ENCODE data around the gene CNIH3.
"Not testable (repeated sequence)": the region's sequence is repeated elsewhere in the genome, so short reads cannot be mapped to it uniquely, and the experiment has no call there.

The CNIH3 gene

GRCh38 chr1:224615861-224616755 is at the start of gene CNIH3:
TSS of gene CNIH3 (plus strand) at chr1:224616317. CDS start at chr1:224617175, 858 bp downstream.
- peak; percentile 6 for DNase-seq (ENCODE audit: low read depth)

GRCh38 chr1:224566492-224566891 is 49.6 kb upstream of the CNIH3 start:
- not testable (repeated sequence) for DNase-seq (ENCODE audit: low read depth)

DNA sequence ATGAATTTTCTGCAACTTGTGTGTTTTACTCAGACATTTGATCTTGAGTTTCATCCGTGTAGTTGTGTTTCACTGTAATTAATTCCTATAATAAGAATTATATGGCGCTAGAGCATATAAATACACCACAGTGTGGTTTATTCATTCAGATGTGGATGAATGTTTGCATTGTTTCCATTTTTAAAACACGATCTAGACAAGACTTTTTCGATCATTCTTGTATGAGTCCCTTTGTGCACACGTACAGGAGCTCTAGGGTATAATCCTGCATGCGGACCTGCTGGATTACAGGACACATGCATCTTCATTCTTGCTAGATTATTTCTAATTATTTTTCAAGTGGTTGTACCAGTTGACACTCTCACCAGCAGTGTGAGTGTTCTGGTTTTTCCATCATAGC is 46.8 kb upstream of the CNIH3 start:
- no peak for DNase-seq (ENCODE audit: low read depth)

DNA sequence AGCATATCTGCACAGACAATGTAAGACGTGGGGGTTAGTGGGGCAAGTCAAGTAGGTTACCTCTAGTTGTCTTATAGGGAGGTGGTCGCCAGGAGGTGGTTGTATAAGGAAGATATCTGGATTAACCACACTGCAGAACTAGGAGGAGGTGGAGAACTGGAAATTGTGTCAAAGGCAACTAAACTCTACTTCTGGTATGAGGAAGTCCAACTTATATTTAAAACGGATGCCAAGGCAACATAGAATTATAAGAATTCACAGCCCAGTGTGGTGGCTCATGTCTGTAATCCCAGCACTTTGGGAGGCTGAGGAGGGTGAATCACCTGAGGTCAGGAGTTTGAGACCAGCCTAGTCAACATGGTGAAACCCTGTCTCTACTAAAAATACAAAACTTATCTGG is 44.1 kb upstream of the CNIH3 start:
- not testable (repeated sequence) for DNase-seq (ENCODE audit: low read depth)

DNA sequence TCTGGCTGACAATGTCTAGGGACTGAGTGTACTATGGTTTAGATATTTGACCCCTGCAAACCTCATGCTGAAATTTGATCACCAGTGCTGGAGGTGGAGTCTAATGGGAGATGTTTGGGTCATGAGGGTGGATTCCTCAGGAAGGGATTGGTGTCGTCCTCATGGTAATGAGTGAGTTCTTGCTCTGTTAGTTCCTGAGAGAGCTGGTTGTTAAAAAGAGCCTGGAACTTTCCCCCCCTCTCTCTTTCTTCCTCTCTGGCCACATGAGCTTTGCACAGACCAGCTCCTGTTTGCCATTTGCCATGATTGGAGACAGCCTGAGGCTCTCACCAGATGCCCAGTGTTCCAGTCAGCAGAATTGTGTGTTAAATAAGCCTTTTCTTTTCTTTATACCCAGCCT is 36.6 kb upstream of the CNIH3 start:
- DNase-seq (ENCODE audit: low read depth): no peak

GRCh38 chr1:224580006-224580405 is 36.1 kb upstream of the CNIH3 start:
- no peak for DNase-seq (ENCODE audit: low read depth)

GRCh38 chr1:224582041-224582440 is 34.1 kb upstream of the CNIH3 start:
- DNase-seq (ENCODE audit: low read depth): no peak

DNA sequence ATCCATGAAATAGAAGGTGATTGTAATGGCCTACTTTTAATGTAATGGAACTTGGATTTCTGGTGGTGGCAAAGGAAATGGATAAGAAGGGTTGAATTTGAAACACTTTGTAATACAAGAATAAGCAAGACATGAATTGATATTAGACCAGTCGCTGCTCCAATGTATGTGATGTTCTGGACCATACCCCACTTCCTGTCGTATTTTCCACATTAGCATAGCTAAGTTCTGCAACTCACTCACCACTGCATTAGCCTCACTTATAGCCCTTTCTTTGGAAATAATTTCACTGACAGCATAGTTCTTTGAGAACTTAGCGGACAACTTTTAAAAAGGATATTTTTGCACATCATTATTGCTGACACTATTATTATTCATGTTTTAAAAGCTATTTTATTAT is 32.3 kb upstream of the CNIH3 start:
- no peak for DNase-seq (ENCODE audit: low read depth)

- DNase-seq (ENCODE audit: low read depth): no peak
Observed at GRCh38 chr1:224585051-224585450, 31.1 kb upstream of the CNIH3 start.

DNA sequence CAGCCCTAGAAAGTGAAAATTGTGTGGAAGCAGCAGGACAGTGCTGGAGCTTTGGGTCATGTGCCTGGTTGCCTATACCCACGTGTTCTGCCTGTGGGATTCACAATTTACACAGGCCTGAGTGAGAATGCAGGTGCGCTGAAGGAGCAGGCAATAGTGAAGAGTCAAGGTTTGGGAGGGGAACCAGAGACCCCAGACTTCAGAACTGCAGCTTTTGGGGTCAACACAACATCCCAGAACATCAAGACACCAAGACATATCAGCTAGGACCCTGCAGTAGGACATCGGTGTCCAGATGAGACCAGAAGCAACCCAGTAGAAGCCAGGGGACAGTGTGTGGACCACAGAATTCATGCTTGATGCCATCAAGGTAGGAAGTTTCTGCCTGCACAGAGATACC is 29.1 kb upstream of the CNIH3 start:
- DNase-seq (ENCODE audit: low read depth): no peak

- DNase-seq (ENCODE audit: low read depth): no peak
Observed at GRCh38 chr1:224588515-224588914, 27.6 kb upstream of the CNIH3 start.

DNA sequence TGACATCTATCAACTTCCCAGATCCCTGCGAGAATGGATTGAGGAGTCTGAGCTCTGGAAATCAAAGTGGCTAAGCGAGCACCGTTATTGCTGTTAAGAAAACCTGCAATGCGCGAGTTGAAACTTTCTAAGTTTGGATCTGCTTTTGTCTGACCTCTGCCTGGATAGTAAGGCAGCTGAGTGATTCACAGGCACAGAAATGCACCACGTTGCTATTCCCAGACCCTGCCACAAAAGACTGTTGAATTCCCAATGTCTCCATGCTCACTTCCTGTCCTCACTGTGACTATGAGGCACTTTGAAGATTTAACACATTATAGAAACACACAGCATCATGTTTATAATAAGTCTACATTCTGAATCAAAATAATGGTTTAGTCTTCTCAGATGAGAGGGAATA is 27.1 kb upstream of the CNIH3 start:
- no peak for DNase-seq (ENCODE audit: low read depth)

GRCh38 chr1:224591326-224591725 is 24.8 kb upstream of the CNIH3 start:
- DNase-seq (ENCODE audit: low read depth): no peak

GRCh38 chr1:224592636-224593582 is 23.2 kb upstream of the CNIH3 start:
- DNase-seq (ENCODE audit: low read depth): no peak

DNA sequence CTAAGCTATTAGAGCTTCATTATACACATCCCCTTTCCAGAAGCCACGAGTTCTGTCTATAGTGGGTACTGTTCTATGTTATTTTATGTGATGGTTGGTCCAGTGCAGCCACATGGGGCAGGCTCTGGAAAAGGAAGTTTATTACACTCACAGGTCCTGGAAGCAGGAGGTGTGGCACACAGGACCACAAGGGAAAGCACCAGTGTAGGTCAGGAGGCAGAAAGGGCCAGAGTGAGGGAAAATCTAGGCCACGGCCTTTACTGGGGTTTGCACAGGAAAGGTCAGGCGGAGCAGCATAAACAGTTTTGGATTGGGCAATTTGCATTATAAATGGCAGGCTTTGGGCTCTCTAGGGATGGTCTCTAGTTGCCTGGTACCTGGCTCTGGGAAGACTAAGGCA is 21.8 kb upstream of the CNIH3 start:
- no peak for DNase-seq (ENCODE audit: low read depth)

DNA sequence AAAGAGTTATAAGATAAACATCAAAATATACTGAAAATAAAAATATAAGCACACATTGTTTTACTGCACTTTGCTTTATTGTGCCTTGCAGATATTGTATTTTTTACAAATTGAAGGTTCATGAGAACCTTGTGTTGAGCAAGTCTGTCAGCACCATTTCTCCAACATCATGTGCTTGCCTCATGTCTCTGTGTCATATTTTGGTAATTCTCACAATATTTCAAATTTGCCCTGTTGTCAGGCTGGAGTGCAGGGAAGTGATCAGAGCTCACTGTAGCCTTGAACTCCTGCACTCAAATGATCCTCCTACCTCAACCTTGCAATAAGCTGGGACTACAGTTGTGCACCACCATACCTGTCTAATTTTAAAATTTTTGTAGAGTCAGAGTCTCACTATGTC is 21.3 kb upstream of the CNIH3 start:
- DNase-seq (ENCODE audit: low read depth): no peak

DNA sequence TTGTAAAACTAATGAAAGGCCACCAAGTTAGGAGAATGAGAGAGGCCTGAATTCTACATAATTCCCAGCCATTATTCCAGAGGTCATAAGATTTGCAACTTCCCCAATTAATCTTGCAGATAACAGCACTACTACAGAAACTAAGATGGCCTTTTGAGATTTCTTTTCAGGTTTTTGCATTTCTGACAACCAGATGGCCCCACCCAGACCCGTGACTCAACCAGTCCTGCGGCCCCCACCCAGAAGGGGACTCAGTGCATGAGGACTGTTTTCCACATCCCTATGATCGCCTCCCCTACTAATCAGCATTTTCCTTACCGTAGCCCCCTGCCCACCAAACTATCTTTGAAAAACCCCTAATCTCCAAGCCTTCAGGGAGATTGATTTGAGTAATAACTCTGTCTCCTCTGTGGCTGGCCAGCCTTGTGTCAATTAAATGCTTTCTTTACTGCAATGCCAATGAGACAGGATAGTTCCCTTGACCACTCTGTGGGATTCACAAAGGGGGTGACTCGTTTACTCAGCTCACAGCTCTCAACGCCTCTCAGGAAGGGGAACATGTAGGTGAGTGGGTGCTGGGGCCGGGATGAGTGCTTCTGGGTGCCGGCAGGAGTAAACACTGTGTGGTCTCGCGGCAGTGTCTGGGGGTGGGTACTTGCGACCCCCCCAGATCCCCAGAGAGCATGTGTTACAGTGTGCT is 10.5 kb upstream of the CNIH3 start:
- DNase-seq (ENCODE audit: low read depth): no peak

DNA sequence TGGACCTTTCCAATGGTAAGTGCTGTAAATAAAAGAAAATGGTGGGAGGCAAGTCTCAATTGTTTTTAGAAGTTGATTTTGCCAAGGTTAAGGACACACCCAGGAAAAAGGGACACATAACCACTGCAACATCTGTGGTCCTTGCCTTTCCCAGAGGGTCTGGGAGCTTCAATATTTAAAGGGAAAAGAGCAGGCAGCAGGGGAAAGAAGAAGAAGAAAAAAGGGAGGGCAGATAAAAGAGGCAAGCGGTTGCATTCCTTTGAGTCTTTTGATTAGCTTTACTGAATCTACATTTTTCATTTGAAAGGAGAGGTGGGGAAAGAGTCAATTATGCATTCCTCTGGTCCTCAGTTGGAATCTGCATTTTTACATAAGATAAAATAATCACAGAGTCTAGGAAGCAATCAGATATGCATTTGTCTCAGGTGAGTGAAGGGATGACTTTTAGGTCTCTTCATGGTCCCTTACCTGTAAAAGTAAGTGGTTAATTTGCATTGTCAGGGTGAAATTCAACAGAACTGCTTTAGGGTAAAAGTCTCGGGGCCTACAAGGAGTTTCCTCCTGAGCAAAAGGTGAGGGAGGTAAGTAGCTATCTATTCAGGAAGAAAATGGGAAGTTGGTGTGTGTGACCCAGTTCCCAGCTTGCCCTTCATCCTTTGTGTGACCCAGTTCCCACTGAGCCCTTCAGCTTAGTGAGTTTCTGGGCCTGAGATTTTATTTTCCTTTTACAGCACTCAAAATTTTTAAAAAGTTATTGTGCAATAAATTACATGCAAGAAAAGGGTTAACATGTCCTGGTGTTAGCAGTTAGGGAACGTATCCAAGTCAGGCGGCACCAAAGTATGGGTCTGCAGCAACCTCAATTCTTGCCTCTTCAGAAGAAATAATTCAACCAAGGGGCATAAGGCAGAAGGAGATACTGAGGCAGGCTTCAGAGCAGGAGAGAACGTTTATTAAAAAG is 8.6 kb upstream of the CNIH3 start:
- DNase-seq (ENCODE audit: low read depth): no peak

GRCh38 chr1:224609333-224609732 is 6.8 kb upstream of the CNIH3 start:
- no peak for DNase-seq (ENCODE audit: low read depth)

DNA sequence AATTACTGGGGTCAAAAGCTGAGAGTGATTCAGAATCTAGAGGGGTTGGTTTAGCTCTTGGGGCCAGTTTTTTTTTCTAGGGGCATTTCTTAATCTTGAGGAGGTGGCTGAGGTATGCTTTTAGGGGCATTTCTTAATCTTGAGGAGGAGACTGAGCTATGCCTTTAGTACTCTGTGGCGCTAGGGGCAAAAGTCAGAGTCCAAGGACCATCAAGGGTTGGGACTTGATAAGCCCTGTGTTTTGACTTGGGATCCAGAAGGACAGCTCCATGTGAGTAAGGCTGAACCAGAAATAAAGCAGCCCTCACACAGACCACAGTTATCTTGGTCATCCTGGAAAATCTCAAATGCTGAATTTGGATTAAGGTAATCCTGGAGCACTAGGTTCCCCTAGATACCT is 3.9 kb upstream of the CNIH3 start:
- DNase-seq (ENCODE audit: low read depth): no peak

DNA sequence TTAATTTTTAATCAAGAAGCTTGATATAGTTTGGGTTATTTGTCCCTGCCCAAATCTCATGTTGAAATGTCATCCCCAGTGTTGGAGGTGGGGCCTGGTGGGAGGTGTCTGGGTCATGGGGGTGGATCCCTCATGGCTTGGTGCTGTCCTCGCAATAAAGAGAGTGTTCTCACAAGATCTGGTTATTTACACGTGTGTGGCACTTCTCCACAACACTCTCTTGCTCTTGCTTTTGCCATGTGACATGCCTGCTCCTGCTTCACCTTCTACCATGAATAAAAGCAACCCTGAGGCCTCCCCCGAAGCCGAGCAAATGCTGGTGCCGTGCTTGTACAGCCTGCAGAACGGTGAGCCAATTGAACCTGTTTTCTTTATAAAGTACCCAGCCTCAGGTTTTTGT is 2.6 kb upstream of the CNIH3 start:
- no peak for DNase-seq (ENCODE audit: low read depth)

Measured in activated T-cell treated with anti-CD3 and anti-CD28 coated beads for 24 hours (primary cell).